Measurements from ENCODE around the gene ACVRL1.

Gene ACVRL1

GRCh38 chr12:51917041-51917590, 9.8 kb downstream of the ACVRL1 start:
- DNase-seq (ENCODE audit: low read depth): no peak

- DNase-seq (ENCODE audit: low read depth): no peak
Measured at GRCh38 chr12:51917746-51918453, 10.6 kb downstream of the ACVRL1 start.

- no peak for DNase-seq (ENCODE audit: low read depth)
Measured at GRCh38 chr12:51920046-51920445, 12.7 kb downstream of the ACVRL1 start.

- DNase-seq (ENCODE audit: low read depth): no peak
Measured at GRCh38 chr12:51921017-51921725, 13.9 kb downstream of the ACVRL1 start.

GRCh38 chr12:51922146-51922545, 14.8 kb downstream of the ACVRL1 start:
- no peak for DNase-seq (ENCODE audit: low read depth)

GRCh38 chr12:51922762-51923505, 15.6 kb downstream of the ACVRL1 start:
- DNase-seq (ENCODE audit: low read depth): no peak

GRCh38 chr12:51923506-51924365, 16.4 kb downstream of the ACVRL1 start:
- DNase-seq (ENCODE audit: low read depth): peak; percentile 24

GRCh38 chr12:51924551-51925319, 17.4 kb downstream of the ACVRL1 start:
- DNase-seq (ENCODE audit: low read depth): no peak

GRCh38 chr12:51925346-51926063, 18.2 kb downstream of the ACVRL1 start:
- no peak for DNase-seq (ENCODE audit: low read depth)

GRCh38 chr12:51926064-51926632, 18.8 kb downstream of the ACVRL1 start:
- DNase-seq (ENCODE audit: low read depth): no peak

GRCh38 chr12:51926718-51927117, 19.4 kb downstream of the ACVRL1 start:
- peak; percentile 17 for DNase-seq (ENCODE audit: low read depth)

GRCh38 chr12:51932218-51933076, 25.1 kb downstream of the ACVRL1 start:
- no peak for DNase-seq (ENCODE audit: low read depth)

- DNase-seq (ENCODE audit: low read depth): no peak
Measured at GRCh38 chr12:51934080-51934479, 26.8 kb downstream of the ACVRL1 start.

- no peak for DNase-seq (ENCODE audit: low read depth)
Measured at GRCh38 chr12:51937926-51938325, 30.6 kb downstream of the ACVRL1 start.

GRCh38 chr12:51938726-51939125, 31.4 kb downstream of the ACVRL1 start:
- DNase-seq (ENCODE audit: low read depth): no peak

- no peak for DNase-seq (ENCODE audit: low read depth)
Measured at GRCh38 chr12:51941011-51941581, 33.8 kb downstream of the ACVRL1 start.

GRCh38 chr12:51941604-51942003, 34.3 kb downstream of the ACVRL1 start:
- DNase-seq (ENCODE audit: low read depth): no peak

- no peak for DNase-seq (ENCODE audit: low read depth)
Measured at GRCh38 chr12:51942056-51942455, 34.8 kb downstream of the ACVRL1 start.

Measured in activated gamma-delta T cell treated with anti-CD3 and anti-CD28 coated beads, Interleukin-2, amount 50 U/mL, for 16 hours (primary cell).